ENCODE results near the gene UBE2O. TPM values are rescaled to one million over a fixed set of nuclear protein-coding genes. Genes with fewer than 3 reads are reported as not detected.

Gene UBE2O
- polyA plus RNA-seq, 1 donor: 21.0 TPM

Other genes with a start within 250 kb of the UBE2O start
- 19.2 TPM for gene RNF157, start 212.7 kb downstream of the UBE2O start, polyA plus RNA-seq
- gene UBALD2, start 187.8 kb downstream of the UBE2O start, polyA plus RNA-seq: 68.4 TPM
- 3.1 TPM for gene QRICH2, start 144.9 kb downstream of the UBE2O start, polyA plus RNA-seq
- gene PRPSAP1, start 99.2 kb downstream of the UBE2O start, polyA plus RNA-seq: 54.8 TPM
- gene SPHK1, start 68.5 kb downstream of the UBE2O start, polyA plus RNA-seq: 3.1 TPM
- 0.13 TPM for gene AANAT, start 14.5 kb upstream of the UBE2O start, polyA plus RNA-seq
- 35.2 TPM for gene RHBDF2, start 48.3 kb upstream of the UBE2O start, polyA plus RNA-seq
- gene CYGB, start 84.6 kb upstream of the UBE2O start, polyA plus RNA-seq: 14.1 TPM
- gene PRCD, start 86.9 kb upstream of the UBE2O start, polyA plus RNA-seq: 4.7 TPM
- 3.9 TPM for gene ST6GALNAC2, start 132.7 kb upstream of the UBE2O start, polyA plus RNA-seq
- gene ST6GALNAC1, start 190.6 kb upstream of the UBE2O start, polyA plus RNA-seq: 141 TPM

Measured in large intestine (tissue), 1 donor.